T-helper 1 cell treated with Interleukin-12 subunit alpha and Interleukin-12 subunit beta and Interleukin-4 antibody, amounts not matched to agents 30 μg/mL and 1 μg/mL, for 36 hours (primary cell): Measurements from ENCODE around the gene SLC1A7.

Experiments used
- H3K27ac Mint-ChIP-seq: one replicate; pipeline ENCODE4 v1.8.0; 2021; ENCODE audit warnings: mild to moderate bottlenecking, mixed read lengths
- H3K27me3 Mint-ChIP-seq: one replicate; pipeline ENCODE4 v1.8.0; 2021; ENCODE audit warnings: low read depth, mixed read lengths
- H3K36me3 Mint-ChIP-seq: one replicate; pipeline ENCODE4 v1.8.0; 2021; ENCODE audit warnings: low read depth, mixed read lengths
- H3K4me1 Mint-ChIP-seq: one replicate; pipeline ENCODE4 v1.8.0; 2021; ENCODE audit warnings: low read depth, mixed read lengths
- H3K4me3 Mint-ChIP-seq: one replicate; pipeline ENCODE4 v1.8.0; 2021; ENCODE audit warnings: mild to moderate bottlenecking, moderate library complexity, mixed read lengths
- H3K9me3 Mint-ChIP-seq: one replicate; pipeline ENCODE4 v1.8.0; 2021; ENCODE audit warnings: mixed read lengths

The SLC1A7 gene

GRCh38 chr1:53048960-53049573, 93.4 kb downstream of the SLC1A7 start:
- no peak overlapping the region for H3K4me3 Mint-ChIP-seq
- no peaks in the 10 kb centered on the region for H3K27me3 Mint-ChIP-seq
- H3K27ac Mint-ChIP-seq, result no peak overlapping the region
- H3K4me1 Mint-ChIP-seq, result peaks cover 6% of the 10 kb centered on the region
- H3K9me3 Mint-ChIP-seq, result no peaks in the 10 kb centered on the region
- H3K36me3 Mint-ChIP-seq, result peaks cover 38% of the 10 kb centered on the region

- Mint-ChIP-seq H3K27me3 (no peaks in the 10 kb centered on the region), H3K36me3 (peaks cover 32% of the 10 kb centered on the region), H3K4me1 (peaks cover 6% of the 10 kb centered on the region), H3K4me3 (no peak overlapping the region), H3K9me3 (no peaks in the 10 kb centered on the region), H3K27ac (no peak overlapping the region)
Observed at GRCh38 chr1:53047737-53048736, 94.4 kb downstream of the SLC1A7 start.

GRCh38 chr1:53046930-53047329, 95.5 kb downstream of the SLC1A7 start:
- Mint-ChIP-seq H3K27me3 (no peaks in the 10 kb centered on the region), H3K9me3 (no peaks in the 10 kb centered on the region), H3K27ac (no peak overlapping the region), H3K36me3 (peaks cover 23% of the 10 kb centered on the region), H3K4me1 (peaks cover 6% of the 10 kb centered on the region), H3K4me3 (no peak overlapping the region)

GRCh38 chr1:53044926-53045325, 97.5 kb downstream of the SLC1A7 start:
- H3K9me3 Mint-ChIP-seq, result no peaks in the 10 kb centered on the region
- no peak overlapping the region for H3K27ac Mint-ChIP-seq
- H3K4me3 Mint-ChIP-seq, result no peak overlapping the region
- H3K36me3 Mint-ChIP-seq, result peaks cover 20% of the 10 kb centered on the region
- H3K27me3 Mint-ChIP-seq, result no peaks in the 10 kb centered on the region
- peaks cover 6% of the 10 kb centered on the region for H3K4me1 Mint-ChIP-seq

GRCh38 chr1:53043271-53043670, 99.2 kb downstream of the SLC1A7 start:
- Mint-ChIP-seq H3K4me1 (peaks cover 6% of the 10 kb centered on the region), H3K36me3 (peaks cover 30% of the 10 kb centered on the region), H3K9me3 (no peaks in the 10 kb centered on the region), H3K27ac (no peak overlapping the region), H3K27me3 (no peaks in the 10 kb centered on the region), H3K4me3 (no peak overlapping the region)

- Mint-ChIP-seq H3K4me1 (peaks cover 3% of the 10 kb centered on the region), H3K9me3 (no peaks in the 10 kb centered on the region), H3K4me3 (no peak overlapping the region), H3K27ac (no peak overlapping the region), H3K36me3 (peaks cover 16% of the 10 kb centered on the region), H3K27me3 (no peaks in the 10 kb centered on the region)
Observed at GRCh38 chr1:53038566-53038965, 103.9 kb downstream of the SLC1A7 start.
